HCT116 (cell line): ENCODE results near the gene TP63. TPM values are rescaled to one million over a fixed set of nuclear protein-coding genes. Genes with fewer than 3 reads are reported as not detected.

Source experiments
- ATAC-seq: fragments of 200-7000 bp; cut with Tn5 transposase; 2 replicates; pipeline ENCODE4 v1.9.1; 2020; ENCODE audit warnings: mild to moderate bottlenecking, moderate library complexity
- BruUV-seq: library from RNA; stranded (reverse); fragments of 400-500 nt; replicated peaks from 2 replicates; lab custom pipeline; 2021; lab: Mats Ljungman, UMichigan
- CTCF ChIA-PET: fragments of 300-600 bp; sonication (Branson Sonifier 250); formaldehyde crosslinking; loops from one replicate; lab custom pipeline; 2021; ENCODE audit warnings: antibody characterized with exemption; lab: Charles Lee
- POLR2A ChIA-PET: fragments of 300-600, 350-600 bp; sonication (Branson Sonifier 250); formaldehyde crosslinking; loops from one replicate; lab custom pipeline; 2021; ENCODE audit warnings: antibody characterized with exemption; lab: Charles Lee
- RAD21 ChIA-PET, 2 experiments: fragments of 300-600 bp; sonication (Branson Sonifier 250); formaldehyde crosslinking; loops; one replicate each; lab custom pipeline; 2023; ENCODE audit warnings: low total read pairs in 2 of 2; ENCODE audit not compliant: uncharacterized antibody in 2 of 2, unreplicated experiment in 2 of 2, low non-redundant PET in 1 of 2; lab: Charles Lee
- DNase-seq: peaks from one replicate; pipeline ENCODE4 v3.0.0-alpha.2; 2010; ENCODE audit warnings: low read depth, low spot score
- H2AFZ ChIP-seq: fragments of 200-600 bp; shearing (Covaris generic), sonication (generic); 2 replicates; pipeline ENCODE4 v1.6.1; 2017; ENCODE audit warnings: low read depth, mixed run types, mixed read lengths, antibody characterized with exemption, low read length; ENCODE audit not compliant: poor library complexity, severe bottlenecking
- H3K27ac ChIP-seq: 2 replicates; pipeline ENCODE4 v1.5.1; 2012; ENCODE audit warnings: low read depth, low read length
- H3K27me3 ChIP-seq: fragments of 200-600 bp; sonication (generic); 2 replicates; pipeline ENCODE4 v1.6.1; 2016; ENCODE audit warnings: mixed run types, low read length, mixed read lengths; ENCODE audit not compliant: insufficient read depth
- H3K36me3 ChIP-seq, 2 experiments: fragments of 200-500 bp in 1 of 2; fragments of 200-600 bp in 1 of 2; sonication (Bioruptor generic) in 1 of 2; sonication (generic) in 1 of 2; 2 replicates each; pipeline versions ENCODE4 v1.5.1 to v1.6.1; 2014 to 2016; ENCODE audit warnings: low read length in 2 of 2, inconsistent platforms in 1 of 2, mixed read lengths in 1 of 2, mixed run types in 1 of 2; ENCODE audit not compliant: insufficient read depth in 2 of 2, control insufficient read depth in 1 of 2
- H3K4me1 ChIP-seq, 2 experiments: fragments of 200-600 bp in 1 of 2; sonication (generic) in 1 of 2; 2 replicates each; pipeline versions ENCODE4 v1.5.1 to v1.6.1; 2012 to 2017; ENCODE audit warnings: low read length in 2 of 2, inconsistent platforms in 1 of 2, mild to moderate bottlenecking in 1 of 2, mixed read lengths in 1 of 2, mixed run types in 1 of 2, moderate library complexity in 1 of 2; ENCODE audit not compliant: insufficient read depth in 2 of 2, control insufficient read depth in 1 of 2
- H3K4me2 ChIP-seq: fragments of 200-600 bp; sonication (generic); 2 replicates; pipeline ENCODE4 v1.6.1; 2017; ENCODE audit warnings: mixed run types, low read length, mixed read lengths
- H3K4me3 ChIP-seq, 2 experiments: fragments of 200-600 bp in 1 of 2; sonication (generic) in 1 of 2; replicated peaks in 1 of 2; 2 replicates each; pipeline ENCODE4 v1.5.1; 2011 to 2016; ENCODE audit warnings: low read length in 2 of 2, control low read depth in 1 of 2, low read depth in 1 of 2, mild to moderate bottlenecking in 1 of 2, mixed read lengths in 1 of 2, mixed run types in 1 of 2
- H3K79me2 ChIP-seq: fragments of 200-600 bp; sonication (generic); 2 replicates; pipeline ENCODE4 v1.6.1; 2017; ENCODE audit warnings: mild to moderate bottlenecking, mixed run types, low read length, moderate library complexity, mixed read lengths; ENCODE audit not compliant: insufficient read depth
- H3K9ac ChIP-seq: fragments of 200-600 bp; sonication (generic); 2 replicates; pipeline ENCODE4 v1.6.1; 2016; ENCODE audit warnings: low read length, mixed read lengths
- H3K9me2 ChIP-seq: fragments of 200-600 bp; sonication (generic), shearing (Covaris generic); 2 replicates; pipeline ENCODE4 v1.6.1; 2017; ENCODE audit warnings: mixed run types, mild to moderate bottlenecking, moderate library complexity; ENCODE audit not compliant: insufficient read depth
- H3K9me3 ChIP-seq, 2 experiments: fragments of 200-500 bp in 1 of 2; fragments of 200-600 bp in 1 of 2; sonication (Bioruptor generic) in 1 of 2; sonication (generic) in 1 of 2; 2 replicates each; pipeline ENCODE4 v1.6.1; 2014 to 2017; ENCODE audit warnings: low read length in 2 of 2, mixed read lengths in 2 of 2, inconsistent platforms in 1 of 2, low read depth in 1 of 2, mild to moderate bottlenecking in 1 of 2, mixed run types in 1 of 2, moderate library complexity in 1 of 2; ENCODE audit not compliant: control insufficient read depth in 1 of 2, insufficient read depth in 1 of 2
- H4K20me1 ChIP-seq: fragments of 200-600 bp; sonication (generic), shearing (Covaris generic); 2 replicates; pipeline ENCODE4 v1.6.1; 2017; ENCODE audit warnings: mixed run types, mild to moderate bottlenecking, moderate library complexity; ENCODE audit not compliant: insufficient read depth
- CBX3 ChIP-seq: IDR thresholded peaks from 2 replicates; pipeline ENCODE4 v1.6.1; 2012; ENCODE audit warnings: low read depth
- CEBPB ChIP-seq: IDR thresholded peaks from 2 replicates; pipeline ENCODE4 v1.6.1; 2012; ENCODE audit warnings: low read depth
- CTCF ChIP-seq, 3 experiments: fragments of 200-600 bp in 1 of 3; sonication (generic) in 1 of 3; IDR thresholded peaks in 2 of 3; conservative IDR thresholded peaks in 1 of 3; 2 replicates each; pipeline ENCODE4 v1.5.1; 2012 to 2017; ENCODE audit warnings: low read depth in 2 of 3, low read length in 2 of 3, antibody characterized with exemption in 1 of 3, borderline replicate concordance in 1 of 3, control low read depth in 1 of 3, mild to moderate bottlenecking in 1 of 3, mixed read lengths in 1 of 3, mixed run types in 1 of 3, moderate library complexity in 1 of 3; ENCODE audit not compliant: insufficient read depth in 1 of 3
- EGR1 ChIP-seq: IDR thresholded peaks from 2 replicates; pipeline ENCODE4 v1.6.1; 2012; ENCODE audit warnings: low read depth
- FOSL1 ChIP-seq: IDR thresholded peaks from 2 replicates; pipeline ENCODE4 v1.6.1; 2012; ENCODE audit warnings: low read depth
- MAX ChIP-seq: IDR thresholded peaks from 2 replicates; pipeline ENCODE4 v1.6.1; 2012
- POLR2A ChIP-seq: IDR thresholded peaks from 2 replicates; pipeline ENCODE4 v1.7.0; 2011; ENCODE audit warnings: borderline replicate concordance; ENCODE audit not compliant: insufficient read depth, insufficient read length; ENCODE audit errors: extremely low read depth
- POLR2AphosphoS5 ChIP-seq: IDR thresholded peaks from 2 replicates; pipeline ENCODE4 v1.6.1; 2011; ENCODE audit warnings: mild to moderate bottlenecking, low read depth, low read length, moderate library complexity
- RAD21 ChIP-seq: IDR thresholded peaks from 2 replicates; pipeline ENCODE4 v1.6.1; 2012; ENCODE audit warnings: low read depth, mild to moderate bottlenecking
- SP1 ChIP-seq: IDR thresholded peaks from 2 replicates; pipeline ENCODE4 v1.6.1; 2012; ENCODE audit warnings: low read depth
- SRF ChIP-seq: IDR thresholded peaks from 2 replicates; pipeline ENCODE4 v1.6.1; 2012; ENCODE audit warnings: low read depth
- ZBTB33 ChIP-seq: IDR thresholded peaks from 2 replicates; pipeline ENCODE4 v1.6.1; 2011; ENCODE audit warnings: mild to moderate bottlenecking, low read length, moderate library complexity; ENCODE audit not compliant: insufficient replicate concordance; ENCODE audit errors: extremely low read depth
- ZFX ChIP-seq: fragments of 450-650 bp; IDR thresholded peaks from 2 replicates; pipeline ENCODE4 v1.6.1; 2017
- ZNF274 ChIP-seq: fragments of 200-500 bp; sonication (Bioruptor generic); IDR thresholded peaks from 2 replicates; pipeline ENCODE4 v1.6.1; 2014; ENCODE audit warnings: mild to moderate bottlenecking, low read depth, low read length, inconsistent platforms
- intact Hi-C: fragments of 100-400 bp; cut with micrococcal nuclease; formaldehyde crosslinking; loops from 2 replicates; pipeline ENCODE4 v1.10.0; 2022
- total RNA-seq: library from RNA; stranded (reverse); gene quantifications from one replicate; pipeline ENCODE4 v1.2.1, GENCODE V29; 2021; ENCODE audit not compliant: unreplicated experiment

The TP63 gene
- total RNA-seq, 1 experiment from 2014 or later = not detected

GRCh38 chr3:189699885-189700284, 68.7 kb downstream of the TP63 start (continued):
- no peak for TF ChIP-seq CTCF (IDR thresholded peaks at IDR 0.05 in 2 of 3, conservative IDR thresholded peaks at IDR 0.05 in 1 of 3; ENCODE audit: borderline replicate concordance in 1 of 3, insufficient read depth in 1 of 3, low read depth in 2 of 3, low read length in 2 of 3)

GRCh38 chr3:189702066-189702646, 71.0 kb downstream of the TP63 start:
- no peak overlapping the region for H2AFZ ChIP-seq
- no peaks in the 10 kb centered on the region for H4K20me1 ChIP-seq
- DNase-seq = no peak
- H3K4me3 ChIP-seq = no peak overlapping the region
- intact Hi-C loops = no loop called here
- H3K9ac ChIP-seq = no peak overlapping the region
- ChIA-PET POLR2A (no interaction called here), CTCF (no interaction called here), RAD21 (no interaction called here)
- no peak for TF ChIP-seq SRF
- TF ChIP-seq SP1 = no peak
- TF ChIP-seq MAX = no peak
- TF ChIP-seq CEBPB = no peak
- TF ChIP-seq FOSL1 = no peak
- TF ChIP-seq POLR2A = no peak
- no peak for TF ChIP-seq EGR1
- no peak for TF ChIP-seq RAD21
- no peak for TF ChIP-seq ZBTB33
- TF ChIP-seq ZFX = no peak
- no peak for TF ChIP-seq POLR2AphosphoS5
- TF ChIP-seq CBX3 = no peak
- TF ChIP-seq ZNF274 = no peak
- no peaks in the 10 kb centered on the region for H3K9me3 ChIP-seq
- BruUV-seq = no TSS peak
- H3K27me3 ChIP-seq = no peaks in the 10 kb centered on the region
- H3K36me3 ChIP-seq = no peaks in the 10 kb centered on the region
- ATAC-seq = no peak
- no peaks in the 10 kb centered on the region for H3K4me1 ChIP-seq
- no peak overlapping the region for H3K27ac ChIP-seq
- no peaks in the 10 kb centered on the region for H3K79me2 ChIP-seq
- H3K9me2 ChIP-seq = no peaks in the 10 kb centered on the region
- H3K4me2 ChIP-seq = no peak overlapping the region
